GM19452 (cell line): ENCODE results near the gene CFDP1.
"Not testable (repeated sequence)": the region's sequence is repeated elsewhere in the genome, so short reads cannot be mapped to it uniquely, and the experiment has no call there.

Source experiments
- ATAC-seq: cut with Tn5 transposase; IDR thresholded peaks from one replicate; pipeline ENCODE4 v1.9.1; 2021; ENCODE audit not compliant: unreplicated experiment

Gene CFDP1

DNA sequence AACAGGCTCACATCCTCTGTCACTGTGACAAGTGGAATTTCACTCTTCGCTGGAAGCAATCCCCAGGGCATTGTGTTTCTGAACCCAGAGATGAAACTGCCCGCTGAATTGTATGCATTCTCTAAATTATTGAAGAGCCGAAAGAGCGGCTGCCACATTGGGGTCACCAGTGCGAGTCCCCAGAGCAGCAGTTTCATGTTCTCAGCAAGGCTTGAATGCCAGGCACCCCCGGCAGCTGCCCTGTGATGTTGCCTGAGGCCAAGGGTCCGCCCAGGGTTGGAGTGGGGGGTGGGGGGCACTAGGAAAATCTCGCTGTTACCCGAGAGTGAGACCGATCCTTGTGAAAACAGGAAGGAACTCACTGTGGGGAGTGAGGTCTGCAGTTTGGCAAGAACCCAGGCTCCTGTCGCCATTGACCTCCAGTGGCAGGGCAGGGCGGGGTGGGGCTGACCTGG lies 161.2 kb downstream of the CFDP1 start:
- ATAC-seq, result no peak

DNA sequence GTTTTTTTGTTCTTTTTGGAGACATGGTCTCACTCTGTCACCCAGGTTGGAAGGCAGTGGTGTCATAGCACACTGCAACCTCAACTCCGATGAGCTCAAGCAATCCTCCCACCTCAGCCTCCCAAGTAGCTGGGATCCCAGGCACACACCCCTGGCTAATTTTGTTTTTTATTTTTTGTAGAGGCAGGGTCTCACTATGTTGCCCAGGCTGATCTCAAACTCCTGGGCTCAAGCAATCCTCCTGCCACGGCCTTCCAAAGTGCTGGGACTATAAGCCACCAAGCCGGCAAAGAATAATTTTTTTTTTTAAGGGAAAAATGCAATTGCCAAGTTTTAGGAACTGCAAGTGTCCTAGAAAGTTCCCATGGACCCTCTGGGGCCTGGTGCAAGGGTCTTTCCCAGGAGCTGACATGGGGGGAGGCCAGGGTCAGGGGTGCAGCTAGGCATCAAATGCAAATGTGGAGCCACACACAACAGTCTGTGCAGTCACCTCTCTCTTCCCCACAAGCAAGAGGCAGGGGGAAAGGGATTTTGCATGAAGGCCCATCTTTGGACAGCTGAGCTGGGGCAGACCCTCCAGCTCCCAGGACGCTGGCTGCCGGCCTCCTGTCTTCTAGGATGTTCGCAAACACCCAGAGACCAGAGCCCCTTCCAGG lies 161.7 kb downstream of the CFDP1 start:
- ATAC-seq, result no peak

DNA sequence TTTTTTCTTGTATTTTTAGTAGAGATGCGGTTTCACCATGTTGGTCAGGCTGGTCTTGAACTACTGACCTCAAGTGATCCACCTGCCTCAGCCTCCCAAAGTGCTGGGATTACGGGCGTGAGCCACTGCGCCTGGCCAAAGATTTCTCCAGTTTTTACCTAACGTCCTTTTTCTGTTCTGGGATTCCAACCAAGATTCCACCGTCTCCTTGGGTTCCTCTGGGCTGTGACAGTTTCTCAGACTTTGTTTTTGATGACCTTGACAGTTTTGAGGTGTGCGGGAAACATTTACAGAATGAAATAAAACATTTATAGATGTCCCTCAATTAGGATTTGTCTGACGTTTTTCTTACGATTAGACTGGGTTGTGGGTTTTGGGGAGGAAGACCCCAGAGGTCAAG lies 163.9 kb downstream of the CFDP1 start:
- ATAC-seq, result not testable (repeated sequence)

DNA sequence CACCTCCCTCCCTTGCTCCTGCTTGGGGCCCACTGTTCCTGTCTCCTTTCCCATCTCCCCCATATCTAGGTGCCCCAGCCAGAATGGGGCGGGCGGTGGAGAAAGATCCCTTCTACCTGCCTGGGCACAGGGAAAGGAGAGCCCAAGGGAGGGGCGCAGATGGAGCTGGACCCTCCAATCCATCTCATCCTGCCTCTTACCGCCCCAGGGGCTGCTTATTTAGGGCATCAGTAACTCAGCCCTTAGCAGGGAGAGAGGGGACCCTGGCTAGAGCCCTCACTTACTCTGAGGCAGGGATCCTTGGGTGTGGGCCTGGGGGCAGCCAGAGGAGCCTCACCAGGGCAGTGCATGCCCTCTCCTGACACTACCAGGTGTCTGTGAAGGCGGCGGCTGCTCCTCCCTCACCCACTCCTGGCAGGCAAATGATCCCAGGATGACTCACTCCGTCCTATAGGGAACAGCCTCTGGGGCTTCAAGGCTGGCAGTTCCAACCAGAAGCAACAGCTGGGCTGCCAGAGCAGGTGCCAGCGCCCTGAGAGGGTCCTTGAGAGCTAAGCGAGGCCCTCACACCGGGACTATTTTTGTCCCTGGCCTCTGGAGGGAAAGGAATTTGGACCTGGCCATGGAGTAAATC lies 165.6 kb downstream of the CFDP1 start:
- no peak for ATAC-seq

DNA sequence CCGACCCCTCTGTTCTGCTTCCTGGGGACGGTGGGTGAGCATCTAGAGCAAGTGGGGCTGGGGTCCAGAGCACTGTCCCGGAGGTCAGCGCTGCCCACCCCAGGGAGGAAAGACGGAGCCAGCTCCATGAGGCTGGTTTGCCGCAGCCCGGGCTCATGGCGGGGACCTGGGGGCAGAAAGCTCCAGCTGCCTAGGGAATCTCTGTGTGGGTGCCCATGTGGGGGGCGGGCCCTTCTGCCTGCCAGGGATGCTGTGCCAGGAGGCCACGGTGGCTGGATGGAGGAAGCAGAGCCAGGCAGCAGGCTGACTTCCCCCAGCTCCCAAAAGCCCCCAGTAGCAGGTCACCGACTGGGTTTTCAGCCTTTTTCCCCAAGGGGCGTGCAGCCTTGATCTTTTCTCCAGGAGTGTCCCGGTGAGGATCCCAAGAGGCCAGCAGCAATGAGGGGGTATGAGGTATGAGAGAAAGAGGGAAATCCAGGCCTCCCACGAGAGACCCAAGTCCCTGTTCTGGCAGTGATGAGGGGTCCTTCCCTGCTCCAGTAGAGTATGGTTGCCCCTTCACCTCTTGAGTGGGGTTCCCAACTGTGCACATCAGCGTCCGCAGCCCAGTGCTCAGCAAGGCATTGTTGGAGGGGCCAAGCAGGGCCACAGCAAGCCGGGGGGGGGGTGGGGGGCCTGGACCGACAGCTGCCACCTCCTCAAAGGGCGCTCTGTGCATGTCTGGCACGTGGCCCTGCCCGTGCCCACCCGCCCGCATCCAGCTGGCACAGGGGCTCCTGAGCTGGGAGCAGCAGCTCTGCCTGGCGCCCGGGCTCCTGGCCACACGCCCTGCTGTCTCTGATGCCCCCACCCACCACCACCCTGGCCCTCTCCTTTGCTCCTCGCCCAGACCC lies 166.3 kb downstream of the CFDP1 start:
- ATAC-seq, result no peak

DNA sequence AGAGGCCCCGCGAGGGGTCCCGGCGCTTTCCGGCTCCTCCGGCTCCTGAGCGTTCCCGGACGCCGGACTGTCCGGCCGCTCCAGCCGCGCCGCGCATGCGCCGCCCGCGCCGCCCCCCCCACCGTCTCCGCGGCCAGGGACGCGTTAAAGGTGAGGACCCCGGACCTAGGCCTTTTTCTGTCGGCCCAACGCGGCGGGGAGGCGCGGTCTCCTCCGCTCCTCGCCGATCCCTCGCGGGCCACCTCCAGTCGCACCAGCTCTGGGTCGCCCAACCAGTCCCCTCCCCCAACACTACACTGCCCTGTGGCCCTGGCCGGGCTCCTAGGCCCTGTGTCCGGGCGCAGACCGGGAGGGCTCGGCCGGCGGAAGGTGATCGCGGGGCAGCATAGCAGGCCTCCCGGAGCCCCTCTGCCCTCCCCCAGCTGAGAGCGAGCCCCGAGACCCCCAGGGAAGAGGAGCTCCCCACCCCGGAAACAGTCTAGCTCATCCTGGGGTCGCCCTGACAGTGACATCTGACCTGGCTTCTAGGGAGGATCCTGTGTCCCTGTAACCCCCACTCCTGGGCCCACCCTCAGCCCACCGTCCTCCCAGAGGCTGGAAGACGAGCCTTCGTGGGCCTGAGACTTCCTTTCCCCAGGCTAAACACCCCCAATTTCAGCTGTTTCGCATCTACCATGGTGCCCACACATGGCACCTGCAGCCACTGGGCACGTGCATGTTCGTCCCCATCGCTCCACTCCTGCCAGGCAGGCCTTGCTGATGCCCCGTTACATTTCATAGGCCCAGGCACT lies 167.2 kb downstream of the CFDP1 start:
- ATAC-seq, result peak; percentile 69

DNA sequence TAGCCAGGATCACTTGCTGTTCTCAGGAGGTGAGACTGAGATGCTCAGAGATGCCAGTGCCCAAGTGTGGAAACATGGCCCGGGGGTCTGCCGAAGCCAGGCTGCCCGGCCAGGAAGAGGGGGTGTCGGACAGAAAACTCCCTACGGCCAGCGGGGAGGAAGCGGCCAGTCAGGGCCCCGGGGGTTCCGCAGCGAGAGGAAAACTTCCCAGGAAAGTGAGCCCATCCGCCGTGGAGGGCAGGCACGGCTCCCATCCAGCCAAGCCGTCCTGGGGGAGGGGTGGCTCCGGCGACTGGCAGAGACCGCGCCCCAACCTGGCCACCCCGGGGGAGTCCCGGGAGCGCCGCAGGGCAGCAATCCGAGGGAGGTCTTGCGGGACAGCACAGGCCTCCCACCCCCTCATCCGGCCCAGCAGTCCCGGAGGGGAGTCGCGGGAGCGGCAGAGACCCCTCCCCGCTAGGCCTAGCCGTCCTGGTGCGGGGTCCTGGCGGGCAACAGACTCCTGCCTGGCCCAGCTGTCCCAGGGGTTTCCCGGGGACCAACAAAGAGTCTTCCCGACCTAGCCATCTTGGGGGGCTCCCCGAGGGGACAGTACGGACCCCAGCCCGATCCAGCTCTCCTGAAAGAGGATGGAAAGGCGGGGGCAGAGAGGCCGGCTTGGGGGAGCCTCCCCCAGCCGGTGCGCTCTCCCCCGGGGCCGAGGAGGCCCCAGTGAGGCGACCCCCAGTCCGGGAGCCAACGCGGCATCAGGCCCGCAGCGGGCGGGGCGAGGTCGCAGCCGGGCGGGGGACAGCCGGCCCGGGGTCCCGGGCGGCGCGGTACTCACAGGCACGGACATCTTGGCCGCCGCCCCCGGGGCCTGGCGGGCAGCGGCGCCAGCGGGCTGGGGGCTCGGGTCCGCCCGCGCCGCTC lies 168.0 kb downstream of the CFDP1 start:
- peak; percentile 13 for ATAC-seq

DNA sequence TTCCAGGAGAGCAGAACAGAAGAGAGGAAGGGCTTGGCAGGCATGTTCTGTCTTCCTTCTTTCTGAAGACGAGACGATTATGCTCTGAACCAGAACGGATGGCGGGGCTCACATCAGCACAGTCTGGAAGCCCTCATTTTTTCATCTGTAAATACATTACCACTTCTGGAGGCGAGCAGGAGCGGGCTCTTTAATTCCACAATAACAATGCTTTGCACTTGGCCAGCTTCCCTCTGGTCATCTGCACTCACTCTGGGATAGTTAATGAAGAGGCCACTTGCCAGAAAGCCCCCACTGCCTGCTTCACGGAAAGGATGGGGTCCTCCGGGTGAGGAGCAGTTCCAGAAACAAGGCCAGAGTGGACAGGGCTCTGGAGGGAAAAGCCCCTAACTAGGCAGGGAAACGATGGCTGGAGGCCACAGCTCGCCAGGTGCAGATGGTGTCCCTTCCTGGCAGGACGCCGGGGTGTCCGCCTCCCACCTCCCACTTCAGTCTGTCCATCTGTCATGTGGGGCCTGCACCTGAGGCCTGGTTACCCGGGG lies 168.8 kb downstream of the CFDP1 start:
- ATAC-seq, result no peak

DNA sequence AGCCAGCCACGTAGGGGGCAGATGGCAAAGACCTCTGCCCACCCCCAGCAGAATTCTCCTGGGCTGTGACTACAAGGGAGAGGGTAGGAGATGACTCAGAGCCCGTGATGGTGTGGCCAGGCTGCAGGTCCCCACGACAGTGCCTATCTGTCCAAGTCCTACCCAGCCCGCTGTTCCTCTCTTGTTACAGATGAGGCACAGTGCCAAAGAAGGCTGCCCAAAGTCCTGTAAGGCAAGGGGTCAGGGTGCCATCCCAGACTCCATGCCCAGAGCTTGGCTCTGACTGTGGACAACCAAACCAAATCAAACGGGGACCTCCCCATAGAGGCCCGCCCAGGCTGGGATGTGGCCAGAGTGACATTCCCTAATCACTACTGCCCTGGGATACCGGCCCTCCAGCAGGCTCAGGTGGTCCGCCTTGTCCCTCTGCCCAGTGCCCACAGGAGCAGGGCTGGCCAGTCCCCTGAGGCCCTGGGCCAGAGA lies 169.3 kb downstream of the CFDP1 start:
- no peak for ATAC-seq

DNA sequence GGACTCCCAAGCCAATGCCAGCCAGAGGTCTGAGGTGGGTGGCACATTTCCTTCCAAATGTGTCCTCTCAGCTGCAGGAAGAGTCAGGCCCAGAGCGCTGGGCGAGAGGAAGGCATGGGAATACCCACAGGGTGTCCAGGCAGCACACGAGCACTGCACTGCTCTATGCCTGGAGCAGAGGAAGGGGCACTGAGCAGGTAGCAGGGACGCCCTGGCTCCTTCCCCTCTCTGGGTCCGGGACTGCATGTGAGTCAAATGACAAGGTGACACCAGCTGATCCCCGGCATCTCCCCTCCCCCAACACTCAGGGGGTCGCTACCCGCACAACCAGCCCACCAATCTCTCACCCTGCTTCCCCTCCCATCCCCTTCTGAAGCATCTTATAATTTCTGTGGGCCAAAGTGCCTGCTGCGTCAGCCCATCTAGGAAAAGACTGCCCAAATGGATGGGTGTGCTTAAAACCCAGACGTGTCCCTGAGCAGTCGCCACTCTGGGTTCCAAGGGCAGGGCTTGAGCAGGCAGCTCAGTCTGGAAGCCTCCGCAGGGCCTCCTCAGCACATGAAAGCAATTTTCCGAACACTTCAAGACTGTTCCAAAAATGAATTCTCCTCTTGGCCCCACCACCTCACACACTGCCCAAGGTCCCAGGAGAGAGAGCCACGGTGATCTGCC lies 169.9 kb downstream of the CFDP1 start:
- ATAC-seq, result no peak

DNA sequence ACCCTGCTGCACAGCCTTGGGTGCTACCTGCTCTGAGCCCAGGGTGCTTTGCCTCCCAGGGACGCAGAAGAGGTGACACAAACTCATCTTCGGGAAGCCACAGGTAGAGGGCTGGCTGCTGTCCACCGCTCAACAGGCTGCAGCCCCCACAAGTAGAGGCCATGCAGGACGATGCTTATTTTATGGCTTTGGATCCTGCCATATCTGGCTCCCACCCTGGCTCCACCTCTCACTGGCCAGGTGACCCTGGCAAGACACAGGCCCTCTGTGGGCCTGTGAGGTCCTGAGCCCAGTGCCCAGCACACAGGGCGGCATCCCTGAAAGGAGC lies 170.5 kb downstream of the CFDP1 start:
- no peak for ATAC-seq

DNA sequence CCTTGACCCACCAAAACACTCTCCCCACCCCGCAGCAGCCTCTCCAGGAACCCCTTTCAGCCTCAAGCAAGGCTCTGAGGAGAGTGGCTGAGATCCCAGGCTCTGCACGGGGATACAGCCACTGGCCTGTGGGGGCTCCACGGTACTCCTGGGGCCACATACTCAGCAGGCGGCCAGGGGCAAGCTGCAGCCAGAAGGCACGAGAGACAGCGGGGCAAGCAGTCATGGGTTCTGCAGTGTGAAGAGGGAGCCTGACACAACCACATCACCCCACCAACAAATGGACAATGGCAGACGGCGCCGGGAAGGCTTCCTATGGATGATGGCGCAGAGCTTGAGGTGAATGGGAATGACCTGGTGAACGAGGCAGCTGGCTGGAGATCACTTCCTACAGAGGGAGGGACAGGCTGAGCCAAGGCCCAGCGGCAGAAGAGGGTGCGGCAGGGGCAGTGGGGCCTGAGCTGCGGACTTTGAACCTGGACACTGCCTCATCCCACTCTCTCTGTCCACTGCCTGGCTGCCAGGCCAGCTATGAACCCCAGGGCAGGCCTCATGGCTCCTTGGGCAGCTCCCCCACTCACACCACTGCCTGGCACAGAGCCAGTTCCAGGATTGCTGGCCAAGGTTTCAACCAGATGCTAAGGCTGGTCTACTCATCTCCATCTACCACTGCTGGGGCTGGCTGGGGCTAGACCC lies 171.1 kb downstream of the CFDP1 start:
- ATAC-seq, result no peak

DNA sequence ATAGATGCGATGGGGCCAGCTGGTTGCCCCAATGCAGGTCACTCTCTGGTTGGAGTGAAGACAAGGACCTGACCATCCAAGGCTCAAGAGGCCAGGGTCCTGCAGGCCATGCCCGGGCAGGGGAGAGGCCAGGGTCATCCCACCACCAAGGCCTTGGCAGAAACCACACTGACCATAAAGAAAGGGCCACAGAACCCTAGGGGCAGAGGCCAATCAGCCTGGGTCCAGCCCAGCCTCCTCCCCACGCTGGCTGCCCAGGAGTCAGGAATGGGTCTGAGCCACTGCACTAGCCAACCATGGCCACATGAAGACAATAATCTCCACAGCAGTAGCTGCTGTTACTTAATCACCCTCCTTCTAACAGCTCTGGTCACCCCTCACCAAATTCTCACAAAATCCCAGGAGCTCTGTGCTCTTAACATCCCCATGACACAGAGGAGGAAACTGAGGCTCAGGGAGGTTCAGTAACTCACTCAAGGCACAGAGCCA lies 171.7 kb downstream of the CFDP1 start:
- no peak for ATAC-seq

DNA sequence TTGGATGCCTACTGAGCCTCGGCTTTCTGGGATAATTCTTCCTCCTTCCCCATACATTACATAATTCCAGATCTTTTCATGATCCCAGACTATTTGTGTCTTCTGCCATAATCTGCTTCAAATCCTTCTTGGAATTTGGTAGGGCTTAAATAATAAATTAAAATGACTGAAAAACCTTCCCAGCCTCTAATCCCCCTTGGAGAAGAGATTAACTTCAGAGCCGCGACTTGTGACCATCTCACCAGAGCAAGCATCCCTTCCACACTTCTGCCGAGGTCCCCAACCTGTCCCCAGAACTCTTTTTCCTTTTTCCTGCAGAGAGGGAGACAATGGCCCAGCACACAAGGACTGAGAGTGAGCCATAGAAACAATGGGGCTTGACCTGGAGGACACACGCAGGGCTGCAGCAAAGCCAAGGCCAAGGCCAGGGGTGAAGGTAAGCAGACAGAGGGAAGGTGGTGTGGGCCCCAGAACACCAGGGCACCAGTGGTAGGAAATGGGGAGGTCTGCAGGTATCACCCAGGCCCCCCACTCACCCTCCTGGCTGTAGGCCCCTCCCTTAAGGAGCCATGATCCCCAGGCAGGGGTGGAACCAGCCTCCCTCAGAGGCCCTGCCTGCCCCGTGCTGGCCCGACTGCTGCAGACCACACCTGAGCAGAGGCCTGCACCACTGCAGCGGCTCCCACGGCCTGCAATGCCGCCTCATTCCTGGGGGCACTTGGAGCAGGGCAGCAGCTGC lies 172.3 kb downstream of the CFDP1 start:
- no peak for ATAC-seq

DNA sequence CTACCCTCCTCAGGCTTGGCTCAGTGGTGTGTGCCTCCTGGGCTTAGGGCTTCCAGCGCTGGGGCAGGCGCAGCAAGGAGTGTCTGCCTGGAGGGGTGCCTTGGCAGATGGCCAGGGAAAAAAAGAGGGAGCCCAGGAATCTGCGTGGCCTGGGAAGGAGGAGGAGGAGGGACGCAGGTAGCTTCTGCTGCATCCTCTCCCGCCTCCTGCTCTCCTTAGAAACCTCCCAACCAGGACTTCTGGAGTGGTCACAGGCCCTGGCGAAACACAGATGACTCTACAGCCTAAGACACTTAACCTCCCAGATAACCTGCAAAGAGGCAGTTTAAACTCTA lies 174.5 kb downstream of the CFDP1 start:
- ATAC-seq, result no peak

DNA sequence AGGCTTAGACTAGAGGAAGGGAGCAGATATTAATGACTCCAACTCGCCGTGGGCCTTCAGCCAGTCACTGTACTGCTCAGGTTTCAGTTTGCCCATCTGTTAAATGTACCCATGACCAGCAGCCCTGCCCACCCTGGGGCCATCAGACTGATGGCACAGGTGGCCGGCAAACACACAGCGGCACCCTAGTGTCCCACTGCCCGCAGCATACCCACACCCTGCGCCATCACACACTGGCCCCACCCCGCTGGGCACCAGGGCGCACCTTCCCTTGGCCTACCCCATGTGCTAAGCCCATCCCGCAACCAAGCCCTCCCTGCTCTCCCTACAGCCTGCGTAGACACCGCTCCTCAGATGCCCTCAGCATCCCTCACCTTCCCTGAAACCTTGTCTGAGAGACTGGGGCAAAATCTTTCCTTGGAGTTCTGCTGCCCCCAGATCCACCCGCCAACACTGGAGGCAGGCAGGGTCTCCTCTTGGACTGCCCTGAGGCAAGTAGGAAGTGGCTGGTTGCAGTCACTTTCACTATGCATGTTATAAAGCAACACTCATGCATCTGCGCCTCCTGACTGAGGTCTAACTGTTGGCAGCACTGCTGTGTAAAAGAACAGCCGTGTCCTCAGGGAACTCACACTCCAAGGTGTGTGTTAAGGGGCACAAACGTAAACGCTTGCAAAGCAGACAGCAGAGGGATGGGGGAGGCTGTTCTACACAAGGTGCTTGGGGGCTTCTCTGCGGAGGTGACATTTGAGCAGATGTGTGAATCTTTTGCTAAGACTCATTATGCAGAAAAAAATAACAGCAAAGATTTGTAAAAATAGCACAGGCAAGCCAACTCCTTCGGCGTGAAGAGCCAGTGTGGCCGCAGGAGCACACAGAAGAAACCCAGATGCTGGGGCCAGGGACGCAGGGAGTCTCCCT lies 175.2 kb downstream of the CFDP1 start:
- no peak for ATAC-seq
